ENCODE data around the gene GPR157. TPM values are rescaled to one million over a fixed set of nuclear protein-coding genes. Genes with fewer than 3 reads are reported as not detected.

GPR157 gene
- total and polyA plus RNA-seq, 2 of the 13 experiments (the other 11 are each of a cell fraction or from before 2014, with no cell fraction given), result 10.1 to 19.2 TPM

- TF ChIP-seq USF2 (IDR thresholded peaks at IDR 0.05; ENCODE audit: low read depth, low read length), result no peak
- TF ChIP-seq USF2 (CRISPR knock-in tag; IDR thresholded peaks at IDR 0.05; ENCODE audit: borderline replicate concordance), result no peak
- TF ChIP-seq CAMTA2 (CRISPR knock-in tag; IDR thresholded peaks at IDR 0.05; ENCODE audit: borderline replicate concordance), result no peak
Observed at GRCh38 chr1:9080705-9081291, 48.1 kb downstream of the GPR157 start (continued).

- H4K20me1 ChIP-seq (ENCODE audit: insufficient read depth, low read length), result no peaks in the 10 kb centered on the region
- FAIRE-seq (no peak), ATAC-seq (no peak), DNase-seq (ENCODE audit: low spot score) (no peak)
- H3K4me1 ChIP-seq (ENCODE audit: insufficient read depth, low read length), result peaks cover 15% of the 10 kb centered on the region
- ChIA-PET CTCF (ENCODE audit: low intra/inter-chr PET ratio, low total read pairs) (no interaction called here), POLR2A (no interaction called here)
- no peak overlapping the region for H3K27ac ChIP-seq (ENCODE audit: extremely low read length, insufficient read depth, low read length)
- H3K4me3 ChIP-seq (replicated peaks in 1 of 3; ENCODE audit: insufficient read depth in 1 of 3, low read depth in 2 of 3, low read length in 3 of 3), result no peak overlapping the region
- H3K9ac ChIP-seq (ENCODE audit: insufficient read depth, low read depth, low read length), result no peak overlapping the region
- H3K27me3 ChIP-seq (ENCODE audit: control insufficient read depth in 1 of 2, insufficient read depth in 2 of 2, low read length in 2 of 2), result peaks cover 0 to 36% of the 10 kb centered on the region in 2 experiments; a peak in 2 of 5 replicates
- BruUV-seq (replicated peaks), result no TSS peak
- no peaks in the 10 kb centered on the region for H3K9me3 ChIP-seq (ENCODE audit: low read length)
- WGBS (ENCODE audit: low lambda C conversion rate), result 63% methylated on average over 12 of the region's 12 CpGs
- intact Hi-C loops (cut with micrococcal nuclease; ENCODE audit: unreplicated experiment) (no loop called here), in situ Hi-C loops (cut with HindIII; ENCODE audit: extremely low pct_ligation_motif_present, low pct_unique_long_range_greater_than_20kb) (no loop called here)
- no peaks in the 10 kb centered on the region for H3K36me3 ChIP-seq (replicated peaks in 1 of 2; ENCODE audit: control insufficient read depth in 1 of 2, insufficient read depth in 2 of 2, low read length in 2 of 2)
- H2AFZ ChIP-seq (ENCODE audit: low read length), result no peak overlapping the region
- no peak overlapping the region for H3K4me2 ChIP-seq (ENCODE audit: low read depth, low read length)
- H3K79me2 ChIP-seq (ENCODE audit: insufficient read depth, low read length), result no peaks in the 10 kb centered on the region
- TF ChIP-seq MBNL3 (CRISPR knock-in tag; conservative IDR thresholded peaks at IDR 0.05), result no peak
- TF ChIP-seq ZNF549 (CRISPR knock-in tag; IDR thresholded peaks at IDR 0.05), result no peak
- no peak for TF ChIP-seq MXI1 (IDR thresholded peaks at IDR 0.05; ENCODE audit: borderline replicate concordance, low read depth, low read length)
- no peak for TF ChIP-seq GLMP (CRISPR knock-in tag; IDR thresholded peaks at IDR 0.05; ENCODE audit: borderline replicate concordance)
- TF ChIP-seq SRY (CRISPR knock-in tag; IDR thresholded peaks at IDR 0.05), result no peak
- TF ChIP-seq ZNF367 (CRISPR knock-in tag; IDR thresholded peaks at IDR 0.05; ENCODE audit: borderline replicate concordance), result no peak
- no peak for TF ChIP-seq ZNF580 (CRISPR knock-in tag; IDR thresholded peaks at IDR 0.05; ENCODE audit: borderline replicate concordance, low read depth)
- TF ChIP-seq HNF1A (IDR thresholded peaks at IDR 0.05; ENCODE audit: low read depth), result no peak
- TF ChIP-seq HNF1A (CRISPR knock-in tag; IDR thresholded peaks at IDR 0.05; ENCODE audit: borderline replicate concordance), result no peak
- TF ChIP-seq KMT2B (CRISPR knock-in tag; IDR thresholded peaks at IDR 0.05), result no peak
- TF ChIP-seq ZNF589 (CRISPR knock-in tag; conservative IDR thresholded peaks at IDR 0.05), result no peak
Observed at GRCh38 chr1:9079988-9080704, 48.8 kb downstream of the GPR157 start.

Data from HepG2 (cell line).